Measurements from ENCODE around the gene INO80E.

Gene INO80E

GRCh38 chr16:30005341-30006094 lies 9.5 kb downstream of the INO80E start:
- TF ChIP-seq BACH2 (CRISPR knock-in tag; IDR thresholded peaks at IDR 0.05; ENCODE audit: borderline replicate concordance) (no peak), ZFP3 (CRISPR knock-in tag; IDR thresholded peaks at IDR 0.05) (no peak), POU6F1 (CRISPR knock-in tag; IDR thresholded peaks at IDR 0.05; ENCODE audit: borderline replicate concordance, low read depth) (no peak), RARB (CRISPR knock-in tag; IDR thresholded peaks at IDR 0.05) (no peak), ZNF565 (CRISPR knock-in tag; conservative IDR thresholded peaks at IDR 0.05; ENCODE audit: low read depth) (no peak), ARNTL (CRISPR knock-in tag; IDR thresholded peaks at IDR 0.05; ENCODE audit: borderline replicate concordance, low read depth) (no peak), ZNF70 (CRISPR knock-in tag; IDR thresholded peaks at IDR 0.05) (no peak), ZFP30 (CRISPR knock-in tag; IDR thresholded peaks at IDR 0.05) (no peak)
- TF ChIP-seq, protein P1, sequence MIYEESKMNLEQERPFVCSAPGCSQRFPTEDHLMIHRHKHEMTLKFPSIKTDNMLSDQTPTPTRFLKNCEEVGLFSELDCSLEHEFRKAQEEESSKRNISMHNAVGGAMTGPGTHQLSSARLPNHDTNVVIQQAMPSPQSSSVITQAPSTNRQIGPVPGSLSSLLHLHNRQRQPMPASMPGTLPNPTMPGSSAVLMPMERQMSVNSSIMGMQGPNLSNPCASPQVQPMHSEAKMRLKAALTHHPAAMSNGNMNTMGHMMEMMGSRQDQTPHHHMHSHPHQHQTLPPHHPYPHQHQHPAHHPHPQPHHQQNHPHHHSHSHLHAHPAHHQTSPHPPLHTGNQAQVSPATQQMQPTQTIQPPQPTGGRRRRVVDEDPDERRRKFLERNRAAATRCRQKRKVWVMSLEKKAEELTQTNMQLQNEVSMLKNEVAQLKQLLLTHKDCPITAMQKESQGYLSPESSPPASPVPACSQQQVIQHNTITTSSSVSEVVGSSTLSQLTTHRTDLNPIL (CRISPR knock-in tag; IDR thresholded peaks at IDR 0.05; ENCODE audit: low read depth), result no peak
- peak; percentile 76 for ATAC-seq

- TF ChIP-seq ZNF565 (CRISPR knock-in tag; conservative IDR thresholded peaks at IDR 0.05; ENCODE audit: low read depth) (no peak), OSR1 (CRISPR knock-in tag; IDR thresholded peaks at IDR 0.05) (no peak), POU6F1 (CRISPR knock-in tag; IDR thresholded peaks at IDR 0.05; ENCODE audit: borderline replicate concordance, low read depth) (no peak), BACH2 (CRISPR knock-in tag; IDR thresholded peaks at IDR 0.05; ENCODE audit: borderline replicate concordance) (no peak), SNAI2 (CRISPR knock-in tag; IDR thresholded peaks at IDR 0.05) (no peak)
- ATAC-seq, result no peak
These were observed 10.0 kb downstream of the INO80E start for GRCh38 chr16:30006095-30006473.

GRCh38 chr16:30006659-30007377 lies 10.8 kb downstream of the INO80E start:
- no peak for ATAC-seq
- no peak for TF ChIP-seq RARB (CRISPR knock-in tag; IDR thresholded peaks at IDR 0.05)
- no peak for TF ChIP-seq TOX (CRISPR knock-in tag; IDR thresholded peaks at IDR 0.05; ENCODE audit: borderline replicate concordance)

DNA sequence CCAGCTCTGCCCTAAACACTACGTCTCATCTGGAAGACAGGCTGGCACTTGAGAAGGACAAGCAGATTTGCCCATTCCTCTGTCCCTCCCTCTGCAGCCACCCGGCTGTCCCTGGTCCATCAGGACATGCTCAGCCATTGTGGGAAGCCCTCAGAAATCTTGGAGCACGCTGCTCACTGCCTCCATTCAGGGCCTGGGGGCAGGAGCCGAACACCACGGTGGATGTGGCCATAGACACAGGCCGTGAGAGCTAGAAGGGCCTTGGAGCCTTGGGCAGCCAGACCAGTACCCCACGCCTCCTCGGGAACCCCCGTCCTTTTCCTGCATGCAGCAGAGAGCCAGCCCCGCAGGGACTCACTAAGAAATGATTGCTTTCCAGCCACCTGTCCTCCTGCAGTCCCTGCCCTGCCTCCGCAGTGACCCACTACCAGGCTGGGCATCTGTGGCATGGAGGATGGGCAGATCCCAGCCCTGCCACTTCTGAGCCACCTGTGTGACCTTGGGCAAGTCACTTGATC lies 11.4 kb downstream of the INO80E start:
- TF ChIP-seq ZNF70 (CRISPR knock-in tag; IDR thresholded peaks at IDR 0.05) (no peak), ISL1 (CRISPR knock-in tag; IDR thresholded peaks at IDR 0.05) (no peak), PATZ1 (CRISPR knock-in tag; IDR thresholded peaks at IDR 0.05; ENCODE audit: borderline replicate concordance) (no peak), ZFP30 (CRISPR knock-in tag; IDR thresholded peaks at IDR 0.05) (no peak), CSDC2 (CRISPR knock-in tag; IDR thresholded peaks at IDR 0.05) (no peak), TOX (CRISPR knock-in tag; IDR thresholded peaks at IDR 0.05; ENCODE audit: borderline replicate concordance) (no peak), RARB (CRISPR knock-in tag; IDR thresholded peaks at IDR 0.05) (no peak), ZFP3 (CRISPR knock-in tag; IDR thresholded peaks at IDR 0.05) (no peak), ZNF8 (CRISPR knock-in tag; IDR thresholded peaks at IDR 0.05) (no peak), SNAI2 (CRISPR knock-in tag; IDR thresholded peaks at IDR 0.05) (no peak)
- TF ChIP-seq, protein P1 (CRISPR knock-in tag; IDR thresholded peaks at IDR 0.05; ENCODE audit: low read depth), result no peak
- TF ChIP-seq, protein P2, sequence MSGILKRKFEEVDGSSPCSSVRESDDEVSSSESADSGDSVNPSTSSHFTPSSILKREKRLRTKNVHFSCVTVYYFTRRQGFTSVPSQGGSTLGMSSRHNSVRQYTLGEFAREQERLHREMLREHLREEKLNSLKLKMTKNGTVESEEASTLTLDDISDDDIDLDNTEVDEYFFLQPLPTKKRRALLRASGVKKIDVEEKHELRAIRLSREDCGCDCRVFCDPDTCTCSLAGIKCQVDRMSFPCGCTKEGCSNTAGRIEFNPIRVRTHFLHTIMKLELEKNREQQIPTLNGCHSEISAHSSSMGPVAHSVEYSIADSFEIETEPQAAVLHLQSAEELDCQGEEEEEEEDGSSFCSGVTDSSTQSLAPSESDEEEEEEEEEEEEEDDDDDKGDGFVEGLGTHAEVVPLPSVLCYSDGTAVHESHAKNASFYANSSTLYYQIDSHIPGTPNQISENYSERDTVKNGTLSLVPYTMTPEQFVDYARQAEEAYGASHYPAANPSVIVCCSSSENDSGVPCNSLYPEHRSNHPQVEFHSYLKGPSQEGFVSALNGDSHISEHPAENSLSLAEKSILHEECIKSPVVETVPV (CRISPR knock-in tag; IDR thresholded peaks at IDR 0.05), result no peak
- TF ChIP-seq, protein P3, sequence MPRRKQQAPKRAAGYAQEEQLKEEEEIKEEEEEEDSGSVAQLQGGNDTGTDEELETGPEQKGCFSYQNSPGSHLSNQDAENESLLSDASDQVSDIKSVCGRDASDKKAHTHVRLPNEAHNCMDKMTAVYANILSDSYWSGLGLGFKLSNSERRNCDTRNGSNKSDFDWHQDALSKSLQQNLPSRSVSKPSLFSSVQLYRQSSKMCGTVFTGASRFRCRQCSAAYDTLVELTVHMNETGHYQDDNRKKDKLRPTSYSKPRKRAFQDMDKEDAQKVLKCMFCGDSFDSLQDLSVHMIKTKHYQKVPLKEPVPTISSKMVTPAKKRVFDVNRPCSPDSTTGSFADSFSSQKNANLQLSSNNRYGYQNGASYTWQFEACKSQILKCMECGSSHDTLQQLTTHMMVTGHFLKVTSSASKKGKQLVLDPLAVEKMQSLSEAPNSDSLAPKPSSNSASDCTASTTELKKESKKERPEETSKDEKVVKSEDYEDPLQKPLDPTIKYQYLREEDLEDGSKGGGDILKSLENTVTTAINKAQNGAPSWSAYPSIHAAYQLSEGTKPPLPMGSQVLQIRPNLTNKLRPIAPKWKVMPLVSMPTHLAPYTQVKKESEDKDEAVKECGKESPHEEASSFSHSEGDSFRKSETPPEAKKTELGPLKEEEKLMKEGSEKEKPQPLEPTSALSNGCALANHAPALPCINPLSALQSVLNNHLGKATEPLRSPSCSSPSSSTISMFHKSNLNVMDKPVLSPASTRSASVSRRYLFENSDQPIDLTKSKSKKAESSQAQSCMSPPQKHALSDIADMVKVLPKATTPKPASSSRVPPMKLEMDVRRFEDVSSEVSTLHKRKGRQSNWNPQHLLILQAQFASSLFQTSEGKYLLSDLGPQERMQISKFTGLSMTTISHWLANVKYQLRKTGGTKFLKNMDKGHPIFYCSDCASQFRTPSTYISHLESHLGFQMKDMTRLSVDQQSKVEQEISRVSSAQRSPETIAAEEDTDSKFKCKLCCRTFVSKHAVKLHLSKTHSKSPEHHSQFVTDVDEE (CRISPR knock-in tag; IDR thresholded peaks at IDR 0.05), result no peak
- no peak for ATAC-seq
